ELF-1 (cell line): Measurements from ENCODE around the gene TTLL6.

Source experiments
- DNase-seq: peaks from one replicate; pipeline ENCODE4 v3.0.0-alpha.2; 2016; ENCODE audit warnings: low read depth, low spot score

TTLL6 gene

DNA sequence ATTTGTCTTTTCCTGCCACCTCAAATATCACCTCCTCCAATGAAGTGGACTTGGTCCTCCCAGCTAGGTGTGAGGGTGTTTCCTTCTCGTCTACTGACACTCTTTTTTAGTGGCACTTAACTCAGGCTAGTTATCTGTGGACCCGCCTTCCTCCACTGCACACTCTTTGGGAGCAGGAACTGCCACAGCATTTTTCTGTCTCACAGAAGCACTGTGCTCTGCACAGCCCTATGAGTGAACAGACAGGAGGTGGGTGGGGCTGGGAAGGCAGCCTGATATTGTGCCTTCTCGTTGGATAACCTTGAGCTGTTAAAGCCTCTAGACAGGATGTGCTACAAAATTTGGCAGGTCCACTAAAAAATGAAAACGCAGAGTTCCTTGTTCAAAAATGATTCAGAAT is 56.6 kb downstream of the TTLL6 start:
- DNase-seq, result no peak

GRCh38 chr17:48759288-48759687 is 57.7 kb downstream of the TTLL6 start:
- no peak for DNase-seq

DNA sequence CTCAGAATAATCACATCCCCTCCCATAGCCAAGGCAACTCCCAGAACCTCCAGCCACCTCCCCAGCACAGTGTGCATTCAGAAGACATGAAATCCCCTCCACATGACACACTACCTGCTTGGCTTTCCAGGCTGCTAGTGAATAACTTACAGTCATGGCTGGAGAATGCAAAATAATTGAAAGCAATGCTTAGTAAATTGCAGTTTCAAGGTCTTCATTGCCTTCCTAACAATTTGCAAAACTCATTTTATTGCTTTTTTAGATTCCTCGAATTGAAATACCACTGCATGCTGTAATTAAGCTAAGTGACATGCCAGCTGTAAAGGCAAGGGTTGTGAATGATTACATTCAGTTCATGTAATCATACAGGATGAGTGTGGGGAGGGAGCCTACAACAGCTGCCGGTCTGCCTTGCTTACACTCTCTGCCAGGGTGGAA is 59.5 kb downstream of the TTLL6 start:
- DNase-seq, result no peak

GRCh38 chr17:48756830-48757251 is 60.2 kb downstream of the TTLL6 start:
- DNase-seq, result no peak

- no peak for DNase-seq
Measured at GRCh38 chr17:48755356-48755755, 61.7 kb downstream of the TTLL6 start.

DNA sequence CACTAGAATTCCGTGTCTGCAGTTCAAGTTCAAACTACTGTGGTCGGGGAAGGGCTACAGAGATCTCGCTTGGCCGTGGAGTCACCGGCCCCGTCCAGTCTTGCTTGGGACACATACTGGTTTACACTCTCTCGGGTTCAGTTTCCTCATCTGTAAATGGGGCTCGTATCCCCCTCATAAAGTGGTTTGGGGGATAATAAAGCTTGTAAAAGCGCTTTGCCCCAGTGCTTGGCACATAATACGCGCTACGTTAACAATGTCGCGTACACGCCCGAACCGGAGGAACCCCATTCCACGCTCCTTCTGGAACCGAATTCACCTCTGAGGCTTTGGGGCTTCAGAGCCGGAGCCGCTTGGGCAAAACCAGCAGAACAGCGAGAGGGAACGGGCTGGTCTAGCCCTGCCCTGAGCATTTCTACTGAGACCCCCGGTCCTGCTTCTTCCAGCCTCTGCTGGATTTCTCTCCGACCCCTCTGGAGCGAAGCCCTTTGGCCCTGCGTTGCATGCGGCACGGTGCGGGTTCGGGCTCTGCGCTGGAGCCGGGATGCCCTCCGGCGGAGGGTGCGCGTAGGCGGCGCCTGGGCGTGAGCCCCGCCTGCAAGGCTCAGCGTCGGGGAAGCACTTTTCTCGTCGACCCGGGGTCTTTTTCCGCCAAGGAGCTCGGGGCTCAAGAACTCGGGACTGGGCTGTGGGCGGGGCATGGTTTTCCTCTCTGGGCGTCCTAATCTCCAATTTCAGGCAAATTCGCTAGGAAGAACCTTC is 62.3 kb downstream of the TTLL6 start:
- DNase-seq, result peak; percentile 79

GRCh38 chr17:48753794-48754499 is 63.1 kb downstream of the TTLL6 start:
- no peak for DNase-seq

DNA sequence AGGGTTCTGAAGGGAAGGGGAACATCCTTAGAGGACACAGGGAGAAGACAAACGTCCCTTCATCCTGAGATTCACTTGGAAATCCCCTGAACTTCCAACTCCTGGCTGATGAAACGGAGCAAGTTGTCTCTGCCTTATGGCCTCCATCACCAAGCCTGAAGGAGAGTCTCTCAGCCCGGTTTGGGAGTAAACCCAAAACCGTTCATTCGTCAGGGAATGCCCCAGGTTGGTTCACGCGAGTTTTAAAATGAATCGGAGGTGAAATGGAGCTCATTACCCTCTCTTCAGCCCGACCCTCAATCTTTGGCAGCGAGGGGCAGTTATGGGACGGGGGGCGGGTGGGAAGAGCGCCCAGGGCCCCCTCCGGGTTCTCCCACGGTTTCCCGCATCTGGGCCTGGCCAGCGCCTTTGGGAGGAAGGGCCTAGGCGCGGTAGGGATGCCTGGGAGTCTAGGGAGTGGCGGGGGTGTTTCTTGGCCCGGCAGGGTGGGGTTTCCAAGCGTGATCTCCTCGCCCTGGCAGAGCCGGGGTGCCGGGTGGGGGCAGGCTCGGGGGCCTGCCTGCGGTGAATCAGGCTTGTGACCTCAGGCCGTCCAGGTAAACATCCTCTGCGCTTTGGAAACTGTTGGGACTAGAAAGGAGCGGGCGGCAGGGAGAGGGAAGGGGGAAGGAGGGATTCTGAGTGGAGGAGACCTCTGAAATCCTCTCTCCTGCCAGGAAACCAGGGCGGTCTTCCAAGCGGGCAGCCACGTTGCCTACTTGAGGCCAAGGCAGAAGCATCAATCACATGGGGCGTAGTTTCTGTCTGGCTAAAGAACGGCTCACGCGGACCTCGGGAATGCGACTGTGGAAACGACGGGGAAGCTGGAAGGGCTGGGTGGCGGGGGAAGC is 64.4 kb downstream of the TTLL6 start:
- DNase-seq, result no peak

DNA sequence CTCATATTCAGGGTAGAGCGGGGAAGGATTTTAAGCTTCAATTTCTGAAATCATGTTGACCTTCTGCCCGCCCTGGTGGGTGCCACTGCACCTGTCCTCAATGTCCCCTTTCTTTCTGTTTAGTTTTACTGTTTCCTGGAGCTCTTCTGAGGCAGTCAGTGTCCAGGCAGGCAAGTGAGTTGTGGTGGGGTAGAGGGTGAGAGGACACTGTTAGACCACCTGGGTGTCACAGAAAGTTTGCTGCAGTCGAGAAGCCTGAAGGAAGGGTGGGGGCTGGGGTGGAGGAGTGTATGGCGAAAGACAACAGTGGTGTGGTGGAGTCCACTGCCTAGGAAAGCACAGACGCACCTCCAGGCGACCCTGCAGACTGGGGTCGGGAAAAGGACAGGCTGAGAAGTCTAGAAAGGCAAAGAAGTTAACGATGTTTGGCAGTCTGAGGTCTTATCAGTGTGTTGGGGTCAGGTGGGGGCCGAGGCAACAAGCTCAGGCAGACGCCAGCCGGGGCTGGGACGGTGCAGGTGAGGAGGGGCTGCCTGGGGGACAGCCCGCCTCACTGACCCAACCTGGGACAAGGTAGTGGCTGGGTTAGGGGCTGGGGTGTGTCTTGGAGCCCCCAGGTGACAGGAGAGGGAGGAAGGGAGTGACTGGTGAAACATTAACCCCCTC is 65.2 kb downstream of the TTLL6 start:
- DNase-seq, result no peak

DNA sequence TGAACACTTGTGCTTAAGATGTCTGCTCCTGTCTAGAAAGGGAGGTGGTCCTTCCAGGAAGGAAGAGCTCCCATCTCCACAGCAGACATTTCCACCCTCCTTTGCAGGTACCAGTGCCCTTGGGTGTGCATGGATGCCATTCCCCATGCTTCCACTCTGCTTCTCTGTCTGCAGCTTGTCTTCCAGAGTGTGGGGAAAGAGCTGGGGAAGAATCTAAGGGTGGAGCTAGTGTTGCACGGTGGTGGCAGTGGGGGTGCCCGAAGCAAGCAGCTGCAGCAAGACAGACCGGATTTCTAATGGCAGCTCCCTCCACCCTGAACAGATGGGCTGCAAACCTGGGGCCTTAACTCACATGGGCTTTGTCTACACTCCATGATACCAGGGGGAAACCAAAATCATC is 65.9 kb downstream of the TTLL6 start:
- no peak for DNase-seq

- peak; percentile 69 for DNase-seq
Measured at GRCh38 chr17:48749621-48750553, 67.1 kb downstream of the TTLL6 start.

- DNase-seq, result no peak
Measured at GRCh38 chr17:48748718-48749566, 68.1 kb downstream of the TTLL6 start.

GRCh38 chr17:48747445-48748363 is 69.3 kb downstream of the TTLL6 start:
- DNase-seq, result peak; percentile 63

GRCh38 chr17:48746916-48747444 is 70.0 kb downstream of the TTLL6 start:
- DNase-seq, result no peak

- DNase-seq, result no peak
Measured at GRCh38 chr17:48745381-48746275, 71.4 kb downstream of the TTLL6 start.

GRCh38 chr17:48740537-48740936 is 76.5 kb downstream of the TTLL6 start:
- no peak for DNase-seq
